Tibial artery (tissue), 4 donors: ENCODE data around the gene CDH18.

Experiments
- DNase-seq, 2 donors: peaks; one replicate each; pipeline ENCODE4 v3.0.0-alpha.2; 2019
- H3K27ac ChIP-seq, 2 donors: fragments of 200-600 bp; sonication (generic) in 1 of 2; 1 replicate in 1 of 2; 2 replicates in 1 of 2; pipeline ENCODE4 v1.5.1; 2018 to 2019; ENCODE audit warnings: mild to moderate bottlenecking in 1 of 2
- H3K27me3 ChIP-seq, 2 donors: fragments of 200-600 bp; sonication (generic) in 1 of 2; one replicate each; pipeline versions ENCODE4 v1.5.1 to v1.6.0; 2016 to 2019
- H3K36me3 ChIP-seq, 3 donors: fragments of 200-600 bp; sonication (generic) in 2 of 3; one replicate each; pipeline ENCODE4 v1.5.1; 2016 to 2019; ENCODE audit warnings: mild to moderate bottlenecking in 2 of 3
- H3K4me1 ChIP-seq, 4 donors: fragments of 200-600 bp; sonication (generic) in 2 of 4; 1 replicate in 3 of 4; 2 replicates in 1 of 4; pipeline ENCODE4 v1.5.1; 2016 to 2019
- H3K4me3 ChIP-seq, 2 donors: fragments of 200-600 bp; sonication (generic) in 1 of 2; 1 replicate in 1 of 2; 2 replicates in 1 of 2; pipeline ENCODE4 v1.5.1; 2018 to 2019; ENCODE audit warnings: mild to moderate bottlenecking in 2 of 2
- H3K9me3 ChIP-seq, 3 donors: fragments of 200-600 bp; sonication (generic) in 1 of 3; one replicate each; pipeline ENCODE4 v1.5.1; 2016 to 2019
- CTCF ChIP-seq, 2 experiments: fragments of 200-600 bp in 1 of 2; fragments of 450-650 bp in 1 of 2; IDR thresholded peaks; one replicate each; pipeline ENCODE4 v1.5.1; 2017 to 2019; ENCODE audit warnings: antibody characterized with exemption in 2 of 2, mild to moderate bottlenecking in 1 of 2, moderate library complexity in 1 of 2
- intact Hi-C: fragments of 100-400 bp; cut with DNase I; formaldehyde crosslinking; loops from one replicate; pipeline ENCODE4 v1.15.0; 2023; ENCODE audit warnings: low total_unique reads

CDH18 gene

GRCh38 chr5:19880859-19881436, 107.1 kb downstream of the CDH18 start:
- Histone ChIP-seq H3K9me3 (no peaks in the 10 kb centered on the region), H3K27me3 (no peaks in the 10 kb centered on the region), H3K27ac (no peak overlapping the region), H3K4me1 (no peaks in the 10 kb centered on the region), H3K4me3 (no peak overlapping the region), H3K36me3 (no peaks in the 10 kb centered on the region)
- intact Hi-C loops: no loop called here
- DNase-seq: no peak
- TF ChIP-seq CTCF (IDR thresholded peaks at IDR 0.05): no peak

GRCh38 chr5:19880458-19880857, 107.5 kb downstream of the CDH18 start:
- Histone ChIP-seq H3K4me1 (no peaks in the 10 kb centered on the region), H3K27ac (no peak overlapping the region), H3K27me3 (no peaks in the 10 kb centered on the region), H3K36me3 (no peaks in the 10 kb centered on the region), H3K9me3 (no peaks in the 10 kb centered on the region), H3K4me3 (no peak overlapping the region)
- intact Hi-C loops: no loop called here
- TF ChIP-seq CTCF (IDR thresholded peaks at IDR 0.05): no peak
- DNase-seq: no peak

GRCh38 chr5:19874811-19875210, 113.2 kb downstream of the CDH18 start:
- TF ChIP-seq CTCF (IDR thresholded peaks at IDR 0.05): no peak
- Histone ChIP-seq H3K36me3 (no peaks in the 10 kb centered on the region), H3K4me1 (no peaks in the 10 kb centered on the region), H3K27ac (no peak overlapping the region), H3K4me3 (no peak overlapping the region), H3K27me3 (no peaks in the 10 kb centered on the region), H3K9me3 (peaks cover 0 to 5% (median 4%) of the 10 kb centered on the region in 3 donors)
- intact Hi-C loops: no loop called here
- DNase-seq: no peak

GRCh38 chr5:19866090-19866450, 121.9 kb downstream of the CDH18 start:
- intact Hi-C loops: no loop called here
- H3K27me3 ChIP-seq: no peaks in the 10 kb centered on the region
- DNase-seq: no peak
- H3K4me1 ChIP-seq: no peaks in the 10 kb centered on the region
- no peaks in the 10 kb centered on the region for H3K9me3 ChIP-seq
- TF ChIP-seq CTCF (IDR thresholded peaks at IDR 0.05): no peak
- no peak overlapping the region for H3K27ac ChIP-seq
- no peaks in the 10 kb centered on the region for H3K36me3 ChIP-seq
- H3K4me3 ChIP-seq: no peak overlapping the region

GRCh38 chr5:19865336-19866089, 122.5 kb downstream of the CDH18 start:
- Histone ChIP-seq H3K27me3 (no peaks in the 10 kb centered on the region), H3K9me3 (no peaks in the 10 kb centered on the region), H3K4me1 (no peaks in the 10 kb centered on the region), H3K4me3 (no peak overlapping the region), H3K36me3 (no peaks in the 10 kb centered on the region), H3K27ac (no peak overlapping the region)
- intact Hi-C loops: no loop called here
- no peak for DNase-seq
- no peak for TF ChIP-seq CTCF (IDR thresholded peaks at IDR 0.05)
